NCI-H345 treated with DMSO at 0.1 percent for 48 hours (cell line): ENCODE results near the gene FLT4.
A peak's percentile ranks its signal among the peaks of the same experiment; 100 is the strongest.

Source experiments
- DNase-seq: peaks from one replicate; lab custom pipeline; 2025; ENCODE audit not compliant: unreplicated experiment; lab: John Stamatoyannopoulos, UW

Gene FLT4

DNA sequence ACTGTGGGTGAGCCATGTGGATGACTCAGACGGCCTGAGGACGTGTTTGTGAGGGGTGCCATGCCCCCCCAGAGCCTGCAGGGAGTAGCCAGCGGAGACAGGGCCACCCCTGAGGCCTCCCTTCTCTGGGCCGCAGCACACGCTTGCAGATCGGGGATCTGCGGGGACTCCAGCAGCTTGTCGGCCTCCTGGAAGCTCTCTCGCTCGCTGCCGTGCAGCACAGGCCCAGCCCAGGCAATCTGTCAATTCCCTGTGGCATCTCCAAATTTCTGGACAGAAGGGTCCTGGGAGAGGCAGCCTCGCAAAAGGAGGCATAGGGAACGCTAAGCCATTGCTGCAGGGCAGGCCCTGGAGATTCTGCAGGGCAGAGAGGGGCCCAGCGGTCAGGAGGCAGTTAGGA lies 21.2 kb downstream of the FLT4 start:
- DNase-seq: no peak

DNA sequence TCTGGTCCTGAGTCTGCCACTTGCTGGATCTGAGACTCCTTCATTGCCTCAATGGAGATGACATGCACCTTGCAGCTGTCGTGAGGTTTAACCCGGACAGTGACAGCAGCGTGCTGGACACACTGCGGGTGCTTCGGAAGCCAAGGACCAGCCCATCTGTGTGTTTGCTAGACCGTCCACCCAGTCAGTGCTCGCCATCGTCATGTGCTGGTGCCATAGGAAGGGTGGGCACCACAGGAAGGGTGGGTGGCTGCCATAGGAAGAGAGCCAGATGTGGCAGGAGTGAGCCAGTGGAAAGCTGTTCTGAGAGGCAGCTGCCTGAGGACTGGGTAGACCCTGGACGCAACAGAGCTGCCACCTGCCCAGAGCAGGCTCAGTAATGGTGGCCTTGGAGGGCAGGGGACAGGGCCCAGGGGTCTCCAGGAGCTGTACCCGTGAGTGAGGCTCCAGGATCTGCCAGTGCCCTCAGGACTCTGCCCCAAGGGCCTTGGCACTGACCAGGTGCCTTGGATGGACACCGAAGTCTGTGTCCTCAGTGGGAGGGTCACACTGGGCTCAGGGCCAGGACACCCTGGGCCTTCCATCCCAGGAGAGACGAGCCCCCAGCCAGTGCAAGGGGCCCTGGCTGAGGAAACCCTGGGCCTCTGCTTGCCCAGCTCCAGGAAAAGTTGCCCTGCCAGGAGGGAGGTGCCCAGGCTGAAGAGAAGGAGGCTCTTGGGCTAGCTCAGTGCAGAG lies 21.8 kb downstream of the FLT4 start:
- no peak for DNase-seq

DNA sequence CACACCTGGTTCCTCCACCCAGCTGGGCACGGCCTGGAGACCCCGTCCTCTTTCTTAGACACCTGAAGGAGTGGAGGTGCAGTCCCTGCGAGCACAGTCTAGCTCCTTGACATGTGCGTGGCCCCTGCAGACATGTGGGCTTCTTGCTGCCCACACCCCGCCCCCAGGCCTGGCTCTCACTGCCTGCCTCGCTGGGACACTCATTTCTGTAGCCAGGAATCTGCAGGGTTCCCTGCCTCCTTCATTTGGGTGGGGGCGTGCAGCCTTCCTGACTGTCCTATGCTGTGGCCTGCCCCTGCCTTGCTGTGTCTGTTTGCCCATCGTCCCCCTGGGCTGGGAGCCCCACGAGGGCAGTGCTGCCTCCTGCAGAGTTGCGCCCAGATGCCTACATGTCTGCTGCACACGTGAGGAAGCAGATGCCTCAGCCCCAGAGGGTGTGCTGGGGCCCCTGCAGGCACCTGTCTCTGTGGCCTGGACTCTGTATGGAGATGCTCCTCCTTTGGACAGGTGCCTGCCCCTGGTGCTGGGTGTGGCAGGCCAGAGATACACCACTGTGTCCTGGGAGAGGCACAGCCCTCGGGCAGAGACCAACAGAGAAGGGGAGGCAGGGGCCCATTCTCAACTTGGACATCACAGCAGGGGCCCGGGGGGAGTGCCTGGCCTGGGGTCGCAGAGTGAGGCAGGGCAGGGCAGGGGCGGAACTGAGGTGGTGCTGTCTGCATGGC lies 22.6 kb downstream of the FLT4 start:
- DNase-seq: no peak

DNA sequence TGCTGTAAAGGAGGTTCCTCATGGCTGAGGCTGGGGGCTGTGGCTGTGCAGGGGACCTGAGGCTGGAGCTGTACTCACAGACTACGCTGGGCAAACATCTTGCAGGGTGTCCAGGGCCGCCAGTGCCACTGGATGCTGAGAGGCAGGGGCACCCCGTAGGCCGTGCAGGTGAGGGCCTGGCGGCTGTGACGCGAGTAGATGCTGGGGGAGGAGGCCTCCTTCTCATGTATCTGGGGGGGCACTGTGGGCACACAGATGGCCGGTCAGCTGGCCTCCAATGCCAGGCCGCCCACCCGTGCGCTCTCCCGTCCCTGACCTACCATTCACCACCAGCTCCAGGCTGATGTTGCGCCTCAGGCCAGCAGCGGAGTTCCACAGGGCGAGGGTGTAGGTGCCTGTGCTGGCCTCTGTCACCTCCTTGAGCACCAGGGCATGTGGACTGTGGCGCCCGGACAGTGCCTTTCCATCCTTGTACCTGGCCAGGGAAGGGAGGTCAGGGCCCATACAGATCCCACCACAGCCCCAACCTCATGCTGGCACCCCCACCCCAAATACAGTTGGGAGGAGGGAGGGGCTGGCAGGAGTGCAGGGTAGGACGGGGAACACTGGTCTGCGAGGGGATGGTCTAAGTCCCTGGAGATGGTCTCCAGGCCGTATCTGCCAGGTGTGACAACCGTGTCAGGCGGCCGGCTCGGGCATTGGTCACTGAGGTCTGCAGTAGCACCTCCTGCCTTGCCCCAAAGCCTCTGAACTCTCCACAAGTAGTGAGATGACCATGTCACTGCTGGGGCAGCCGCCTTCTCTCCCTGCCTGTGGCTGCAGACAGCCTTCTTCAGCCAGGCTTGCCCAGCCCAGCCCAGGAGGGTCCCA lies 23.4 kb downstream of the FLT4 start:
- no peak for DNase-seq

DNA sequence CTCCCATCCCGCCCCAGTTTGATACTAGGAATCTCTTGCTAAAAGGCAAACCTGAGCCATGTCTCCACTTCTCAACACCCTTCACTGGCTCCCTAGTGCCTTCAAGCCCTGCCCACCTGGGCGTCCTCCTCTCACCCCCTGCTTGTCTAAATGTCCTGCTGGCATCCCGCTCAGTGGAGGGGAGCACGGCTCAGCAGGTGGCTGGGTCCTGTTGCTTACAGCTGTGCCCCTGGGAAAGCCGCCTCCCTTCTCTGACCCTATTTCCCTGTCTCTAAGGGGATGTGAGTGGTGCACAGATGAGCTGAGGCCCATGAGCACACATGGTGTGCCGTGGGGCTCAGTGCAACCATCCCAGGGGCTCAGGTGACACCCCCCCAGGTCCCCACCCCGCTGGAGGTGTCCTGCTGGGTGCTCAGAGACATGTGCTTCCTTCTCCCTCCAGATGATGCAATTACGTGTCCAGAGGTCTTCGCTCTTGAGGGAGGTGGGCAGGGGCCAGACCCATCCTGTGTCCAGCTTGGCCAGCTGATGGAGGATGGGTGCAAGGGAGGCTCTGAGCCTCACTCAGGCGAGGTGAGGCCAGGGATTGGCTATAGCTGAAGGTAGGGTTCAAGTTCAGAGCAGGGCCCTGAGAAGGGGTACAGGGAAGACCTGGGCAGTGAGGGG lies 24.1 kb downstream of the FLT4 start:
- DNase-seq: no peak

DNA sequence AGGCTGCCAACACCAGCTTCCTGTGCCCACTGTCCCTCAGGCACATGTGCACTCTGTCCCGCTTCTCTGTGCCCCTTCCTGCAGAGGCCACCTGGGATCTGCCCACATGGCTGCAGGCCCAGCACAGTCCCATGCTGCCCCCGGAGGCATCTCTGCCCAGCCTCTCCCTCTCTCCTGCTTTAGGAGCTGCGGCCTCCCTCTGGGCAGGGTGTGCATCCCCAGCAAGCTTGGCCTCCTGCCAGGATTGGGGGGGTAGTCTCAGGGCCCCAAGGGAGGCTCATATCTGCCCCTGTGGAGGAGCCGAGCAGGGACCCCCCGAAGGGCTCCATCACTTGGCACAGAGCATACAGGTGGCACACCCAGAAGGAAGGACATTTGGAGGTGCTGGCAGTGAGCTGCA lies 24.8 kb downstream of the FLT4 start:
- peak; percentile 28 for DNase-seq

DNA sequence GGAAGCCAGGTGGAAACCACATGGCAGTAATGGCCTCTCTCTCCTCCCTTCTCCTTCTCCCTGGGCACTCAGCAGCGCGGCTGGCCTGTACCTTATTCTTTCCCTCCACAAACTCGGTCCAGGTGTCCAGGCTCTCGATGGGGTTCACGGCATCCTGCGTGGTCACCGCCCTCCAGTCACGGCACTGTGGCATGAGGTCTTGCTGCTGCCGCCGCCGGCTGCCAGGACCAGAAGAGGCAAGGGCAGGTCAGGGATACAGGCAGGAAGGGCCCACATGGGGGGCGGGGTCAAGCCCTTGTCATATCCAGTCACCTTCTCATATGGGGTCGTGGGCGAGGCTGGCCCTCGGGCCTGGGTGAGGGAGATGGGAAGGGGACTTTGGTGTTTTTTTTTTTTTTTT lies 25.6 kb downstream of the FLT4 start:
- no peak for DNase-seq

DNA sequence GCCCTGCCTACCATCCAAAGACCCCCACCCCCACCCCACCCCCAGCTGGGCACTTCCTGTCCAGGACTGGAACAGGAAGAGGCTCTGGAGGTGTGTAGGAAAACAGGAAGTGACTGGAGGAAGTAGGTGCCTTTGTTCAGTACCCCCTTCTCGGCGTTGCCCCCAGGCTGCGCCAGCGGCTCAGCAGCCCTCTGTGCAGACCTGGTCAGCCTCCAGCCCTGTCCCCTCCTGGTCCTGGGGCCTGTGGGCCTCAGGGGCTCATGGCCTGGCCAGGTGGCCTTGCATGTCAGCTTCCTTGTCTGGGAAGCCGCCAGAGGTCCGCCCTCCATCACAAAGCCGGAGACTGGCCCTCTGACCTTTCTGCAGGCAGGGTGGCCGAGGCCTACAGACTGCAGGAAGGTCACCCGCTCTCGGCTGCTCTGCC lies 26.0 kb downstream of the FLT4 start:
- DNase-seq: no peak

DNA sequence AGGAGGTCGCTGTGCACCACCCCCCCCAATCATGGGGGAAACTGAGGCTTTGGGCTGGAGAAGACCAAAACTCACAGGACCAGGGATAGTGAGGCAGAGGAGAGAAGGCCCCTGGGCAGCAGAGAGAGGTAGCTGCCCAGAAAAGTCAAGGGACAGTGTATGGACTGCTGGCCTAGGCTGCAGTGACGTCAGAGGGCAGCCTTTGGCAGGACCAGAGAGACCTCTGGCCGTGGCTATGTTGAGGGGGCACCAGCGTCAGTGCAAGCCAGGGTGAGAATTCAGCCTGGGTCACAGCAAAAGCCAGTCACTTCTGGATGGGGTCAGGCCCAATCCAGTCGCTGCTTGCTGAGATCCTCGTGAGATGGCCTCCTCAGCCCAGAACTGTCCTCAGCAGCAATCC lies 26.5 kb downstream of the FLT4 start:
- DNase-seq: no peak

DNA sequence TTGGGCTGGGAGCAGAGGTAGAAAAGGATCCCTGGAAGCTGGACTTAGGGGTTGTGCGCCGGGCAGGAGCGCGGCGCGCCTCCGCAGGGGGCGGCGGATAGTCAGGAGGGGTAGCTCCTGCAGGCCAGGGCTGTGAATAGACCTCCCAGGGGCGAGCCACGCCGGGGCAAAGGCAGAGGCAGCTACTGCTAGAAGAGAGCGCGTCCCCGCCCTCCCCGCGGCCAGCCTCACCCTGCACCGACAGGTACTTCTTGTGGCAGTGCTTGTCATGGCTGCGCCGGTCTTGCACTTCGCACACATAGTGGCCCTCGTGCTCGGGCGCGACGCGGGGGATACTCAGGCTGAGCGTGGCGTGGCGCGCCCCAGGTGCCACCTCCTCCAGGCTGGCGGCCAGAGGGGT lies 28.1 kb downstream of the FLT4 start:
- DNase-seq: no peak

DNA sequence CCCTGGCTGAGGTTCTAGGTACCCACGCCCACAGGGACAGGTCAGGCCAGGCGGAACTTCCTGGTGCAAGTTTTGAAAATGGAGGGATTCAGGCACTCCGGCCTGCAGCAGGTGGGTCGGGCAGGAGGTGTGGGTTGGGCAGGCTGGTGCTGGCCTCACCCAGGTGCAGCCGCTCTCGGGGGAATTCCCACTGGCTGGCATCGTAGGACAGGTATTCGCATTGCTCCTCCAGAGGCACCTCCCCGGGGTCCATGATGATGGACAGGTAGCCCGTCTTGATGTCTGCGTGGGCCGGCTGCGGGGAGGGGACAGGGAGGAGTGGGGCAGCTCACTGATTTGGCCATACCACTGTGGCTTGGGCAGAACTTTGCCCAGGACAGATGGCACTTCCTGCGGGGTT lies 29.4 kb downstream of the FLT4 start:
- DNase-seq: no peak

DNA sequence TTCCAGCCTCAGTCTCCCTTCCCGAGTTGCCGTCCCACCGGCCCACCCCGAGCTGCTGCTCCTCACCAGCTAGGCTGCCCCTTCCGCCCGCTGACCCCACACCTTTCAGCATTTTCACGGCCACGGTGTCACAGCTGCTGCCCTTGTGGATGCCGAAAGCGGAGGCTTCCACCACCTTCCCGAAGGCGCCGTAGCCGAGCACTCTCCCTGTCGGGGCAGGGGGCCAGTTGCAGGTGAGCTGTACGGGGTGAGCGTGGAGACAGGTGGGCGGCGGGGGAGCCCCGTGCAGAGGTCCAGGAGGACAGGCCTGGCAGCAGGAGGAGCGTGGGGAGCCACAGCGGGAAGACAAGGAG lies 29.9 kb downstream of the FLT4 start:
- DNase-seq: no peak

DNA sequence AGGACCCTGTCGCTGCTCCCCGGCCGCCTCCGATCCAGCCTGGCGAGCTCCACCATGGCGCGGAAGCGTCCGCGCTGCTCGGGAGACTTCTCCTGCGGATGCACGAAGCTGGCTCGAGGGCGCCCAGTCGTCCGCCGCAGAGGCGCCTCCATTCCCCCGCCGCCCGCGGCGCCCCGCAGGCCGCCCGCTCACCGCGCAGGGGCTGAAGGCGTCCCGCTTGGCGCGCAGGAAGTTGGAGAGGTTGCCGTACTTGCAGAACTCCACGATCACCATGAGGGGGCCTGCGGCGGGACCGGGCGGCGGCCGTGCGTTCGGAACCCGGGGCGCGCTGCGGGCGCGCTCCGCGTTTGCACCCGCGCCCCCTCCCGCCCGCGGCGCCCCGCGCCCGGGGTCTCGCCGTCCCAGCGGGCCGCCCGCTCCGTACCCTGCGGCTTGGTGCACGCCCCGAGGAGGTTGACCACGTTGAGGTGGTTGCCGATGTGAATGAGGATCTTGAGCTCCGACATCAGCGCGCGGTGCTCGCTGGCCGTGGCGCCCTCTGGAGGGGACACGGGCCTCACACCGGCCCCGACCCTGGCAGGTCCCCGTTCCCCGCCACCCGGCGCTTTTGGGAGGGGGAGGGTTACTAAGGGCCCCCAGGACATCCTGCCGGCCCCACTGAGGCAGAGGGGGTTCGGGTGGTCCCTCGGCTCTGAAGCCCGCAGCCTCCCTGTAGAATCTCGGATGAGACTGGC lies 30.4 kb downstream of the FLT4 start:
- no peak for DNase-seq

DNA sequence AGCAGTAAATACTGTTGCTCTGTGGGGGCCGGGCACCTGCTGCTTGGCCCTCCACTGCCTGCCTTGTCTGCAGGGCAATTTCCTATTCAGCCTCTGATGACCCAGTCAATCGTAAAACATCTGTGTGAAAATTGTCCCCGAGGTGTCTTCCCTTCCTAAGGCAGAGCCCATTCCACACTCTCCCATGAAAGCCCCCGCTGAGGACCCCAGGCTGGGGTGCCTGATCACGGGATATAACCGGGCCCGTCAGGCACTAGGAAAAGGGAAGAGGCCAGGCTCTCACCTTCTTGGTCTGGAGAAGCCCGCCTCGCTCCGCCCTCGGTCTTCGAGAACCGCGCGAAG lies 30.9 kb downstream of the FLT4 start:
- no peak for DNase-seq

DNA sequence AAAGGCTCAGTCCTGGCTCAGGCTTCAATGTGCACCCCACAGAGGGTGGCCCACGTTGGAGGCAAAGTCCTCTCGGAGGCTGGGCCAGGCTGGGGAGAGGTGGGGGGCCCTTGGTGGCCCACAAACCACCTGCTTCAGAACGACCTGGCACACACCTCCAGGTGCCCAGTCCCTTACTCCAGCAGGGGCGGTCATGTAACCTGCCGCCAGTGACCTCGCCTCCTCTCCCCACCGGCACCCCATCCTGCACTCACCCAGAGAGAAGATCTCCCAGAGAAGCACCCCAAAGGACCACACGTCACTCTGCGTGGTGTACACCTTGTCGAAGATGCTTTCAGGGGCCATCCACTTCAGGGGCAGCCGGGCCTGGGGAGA lies 35.6 kb downstream of the FLT4 start:
- no peak for DNase-seq

DNA sequence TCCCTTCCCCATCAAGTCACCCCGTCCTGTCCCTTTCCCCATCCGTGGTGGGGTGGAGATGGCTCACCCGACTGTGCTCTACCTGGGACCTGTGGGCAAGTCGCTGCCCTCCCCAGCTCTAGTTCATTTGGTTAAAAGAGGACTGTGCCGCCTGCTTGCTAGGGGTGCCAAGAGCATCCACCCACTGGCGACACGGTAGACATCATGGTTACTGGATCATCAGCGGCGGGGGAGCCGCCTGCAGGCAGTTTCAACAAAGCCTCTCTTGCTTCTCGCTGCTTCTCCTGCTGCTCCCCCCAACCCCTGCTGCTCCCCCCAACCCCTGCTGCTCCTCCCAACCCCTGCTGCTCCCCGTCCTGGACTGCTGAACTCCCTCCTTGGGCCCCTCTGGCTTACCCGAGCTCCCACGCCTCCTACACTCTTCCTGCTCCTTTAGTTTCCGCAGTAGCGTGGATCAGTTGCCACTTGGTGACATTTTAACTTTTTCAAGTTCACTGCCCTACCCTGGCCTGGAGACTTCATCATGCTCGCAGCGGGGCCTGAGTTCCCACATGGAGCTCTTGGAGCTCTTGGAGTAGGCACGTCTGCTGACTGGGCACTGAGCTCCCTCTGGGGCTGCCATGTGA lies 36.1 kb downstream of the FLT4 start:
- no peak for DNase-seq

DNA sequence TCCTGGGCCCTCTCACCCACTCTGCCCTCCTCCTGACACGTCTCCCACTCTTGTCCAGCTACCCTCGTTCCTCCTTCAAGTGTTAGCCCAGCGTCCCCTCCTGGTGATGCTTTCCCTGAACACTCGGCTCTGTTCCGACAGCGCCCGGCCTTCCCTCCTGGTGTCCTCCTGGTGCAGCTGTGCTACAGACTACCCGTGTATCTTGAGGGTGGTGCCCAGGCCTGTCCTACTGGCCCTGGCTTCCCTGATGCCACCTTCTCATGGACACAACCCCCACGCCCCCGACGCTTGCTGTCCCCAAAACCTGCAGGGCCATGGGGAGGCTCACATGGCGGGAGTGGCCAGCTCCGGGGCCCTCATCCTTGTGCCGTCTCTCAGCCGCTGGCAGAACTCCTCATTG lies 36.7 kb downstream of the FLT4 start:
- DNase-seq: no peak

DNA sequence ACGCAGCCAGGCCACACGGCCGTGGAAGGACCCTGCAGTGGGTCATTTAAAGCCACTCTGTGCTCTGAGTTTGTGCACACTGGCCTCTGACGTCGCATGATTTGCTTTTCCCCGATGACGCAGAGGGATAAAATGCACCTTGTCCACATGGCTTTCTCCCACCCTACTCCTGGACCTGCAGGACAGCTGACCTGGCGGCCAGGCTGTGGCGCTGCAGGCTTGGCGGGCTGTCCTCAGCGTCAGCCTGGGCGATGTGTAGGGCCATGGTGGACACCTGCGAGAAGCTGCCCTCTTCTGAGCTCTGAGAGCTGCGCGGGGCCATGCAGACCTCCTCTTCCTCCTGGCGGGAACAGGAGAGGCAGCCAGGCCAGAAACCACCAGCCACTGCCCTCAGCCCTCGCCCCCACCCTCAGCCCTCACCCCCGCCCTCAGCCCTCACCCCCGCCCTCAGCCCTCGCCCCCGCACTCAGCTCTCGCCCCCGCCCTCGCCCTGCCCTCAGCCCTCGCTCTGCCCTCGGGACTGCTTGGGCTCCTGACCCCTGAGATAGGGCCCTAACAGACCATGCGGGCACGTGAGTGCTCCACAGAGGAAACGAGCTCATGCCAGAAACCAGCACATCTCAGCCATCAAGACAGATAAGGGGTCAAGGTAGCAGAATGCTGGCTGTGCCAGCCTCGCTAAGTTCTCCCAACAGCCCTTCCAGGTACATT lies 38.1 kb downstream of the FLT4 start:
- DNase-seq: no peak

DNA sequence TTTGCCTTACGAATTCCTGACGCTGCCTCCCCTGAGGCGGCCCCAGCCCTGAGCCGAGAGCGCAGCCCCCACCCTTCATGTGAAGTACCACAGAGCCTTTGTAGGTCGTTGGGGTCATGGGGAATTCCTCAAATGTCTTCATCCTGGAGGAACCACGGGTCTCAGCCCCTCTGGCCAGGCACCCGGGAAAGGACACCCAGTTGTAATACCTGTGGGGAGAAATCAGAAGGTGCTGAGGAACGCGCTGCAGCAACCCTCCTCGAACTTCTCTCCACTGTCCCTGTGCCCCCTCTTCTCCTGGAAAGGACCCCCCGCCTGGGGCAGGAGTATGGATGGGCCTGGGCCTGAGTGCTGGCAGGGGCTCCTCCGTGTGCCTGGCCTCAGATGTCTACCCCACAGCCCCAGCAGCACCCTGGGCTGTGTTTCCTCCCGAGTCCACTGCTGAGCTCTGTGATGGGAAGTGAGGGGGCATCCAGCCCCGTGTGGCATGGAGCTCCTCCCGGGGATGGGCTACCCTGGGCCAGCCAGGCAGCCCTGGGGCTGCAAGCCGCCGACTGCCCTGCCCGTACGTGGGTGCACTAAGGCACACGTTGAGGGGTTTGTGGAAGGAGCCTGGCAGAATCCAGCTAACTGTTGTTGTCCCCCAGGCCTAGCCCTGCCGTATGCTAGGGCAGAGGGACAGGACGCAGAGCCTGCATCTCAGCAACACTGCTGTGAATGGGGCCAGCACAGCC lies 39.4 kb downstream of the FLT4 start:
- DNase-seq: no peak
